Adrenal gland (tissue), 5 donors: ENCODE data around the gene ANKS1B.
"Not testable (repeated sequence)": the region's sequence is repeated elsewhere in the genome, so short reads cannot be mapped to it uniquely, and the experiment has no call there.

Experiments
- POLR2A ChIP-seq, 2 donors: fragments of 450-650 bp; IDR thresholded peaks; one replicate each; pipeline ENCODE4 v1.6.1; 2017; ENCODE audit warnings: antibody characterized with exemption in 2 of 2, mild to moderate bottlenecking in 2 of 2, moderate library complexity in 1 of 2
- TF ChIP-seq, protein P1 (sequence below), 6 experiments: fragments of 450-650 bp in 4 of 6; fragments of 200-600 bp in 2 of 6; sonication (generic) in 1 of 6; IDR thresholded peaks; 1 replicate in 5 of 6; 2 replicates in 1 of 6; pipeline versions ENCODE4 v1.5.1 to v1.8.0; 2016 to 2021; ENCODE audit warnings: antibody characterized with exemption in 6 of 6, mild to moderate bottlenecking in 2 of 6, moderate library complexity in 1 of 6
- donor health status: DM: no; HTN: no; CAD: no.

DNA sequence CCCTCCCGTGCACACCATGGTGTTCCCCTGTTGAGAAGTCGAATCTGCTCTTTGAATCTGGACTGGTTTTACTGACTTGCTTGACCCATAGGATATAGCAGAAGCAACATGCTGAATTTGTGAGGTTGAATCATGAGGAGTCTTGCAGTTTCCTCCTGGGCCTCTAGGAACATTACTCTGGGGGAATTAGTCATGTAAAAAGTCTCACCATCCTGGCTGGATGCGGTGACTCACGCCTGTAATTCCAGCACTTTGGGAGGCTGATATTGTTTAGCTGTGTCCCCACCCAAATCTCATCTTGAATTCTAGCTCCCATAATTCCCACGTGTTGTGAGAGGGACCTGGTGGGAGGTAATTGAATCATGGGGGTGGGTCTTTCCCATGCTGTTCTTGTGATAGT, 1228.9 kb downstream of the ANKS1B start:
- TF ChIP-seq, protein P1, sequence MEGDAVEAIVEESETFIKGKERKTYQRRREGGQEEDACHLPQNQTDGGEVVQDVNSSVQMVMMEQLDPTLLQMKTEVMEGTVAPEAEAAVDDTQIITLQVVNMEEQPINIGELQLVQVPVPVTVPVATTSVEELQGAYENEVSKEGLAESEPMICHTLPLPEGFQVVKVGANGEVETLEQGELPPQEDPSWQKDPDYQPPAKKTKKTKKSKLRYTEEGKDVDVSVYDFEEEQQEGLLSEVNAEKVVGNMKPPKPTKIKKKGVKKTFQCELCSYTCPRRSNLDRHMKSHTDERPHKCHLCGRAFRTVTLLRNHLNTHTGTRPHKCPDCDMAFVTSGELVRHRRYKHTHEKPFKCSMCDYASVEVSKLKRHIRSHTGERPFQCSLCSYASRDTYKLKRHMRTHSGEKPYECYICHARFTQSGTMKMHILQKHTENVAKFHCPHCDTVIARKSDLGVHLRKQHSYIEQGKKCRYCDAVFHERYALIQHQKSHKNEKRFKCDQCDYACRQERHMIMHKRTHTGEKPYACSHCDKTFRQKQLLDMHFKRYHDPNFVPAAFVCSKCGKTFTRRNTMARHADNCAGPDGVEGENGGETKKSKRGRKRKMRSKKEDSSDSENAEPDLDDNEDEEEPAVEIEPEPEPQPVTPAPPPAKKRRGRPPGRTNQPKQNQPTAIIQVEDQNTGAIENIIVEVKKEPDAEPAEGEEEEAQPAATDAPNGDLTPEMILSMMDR (IDR thresholded peaks at IDR 0.05): not testable (repeated sequence)
- not testable (repeated sequence) for TF ChIP-seq POLR2A (IDR thresholded peaks at IDR 0.05)
